Skeletal muscle satellite cell (primary cell): ENCODE data around the gene IQSEC2.

Experiments
- H3K27me3 ChIP-seq: 2 replicates; pipeline ENCODE4 v1.7.0; 2013; ENCODE audit warnings: low read length; ENCODE audit not compliant: control insufficient read depth, insufficient read depth
- H3K36me3 ChIP-seq: 2 replicates; pipeline ENCODE4 v1.7.0; 2013; ENCODE audit warnings: mild to moderate bottlenecking, control low read depth, low read length; ENCODE audit not compliant: insufficient read depth
- H3K4me1 ChIP-seq: 2 replicates; pipeline ENCODE4 v1.7.0; 2013; ENCODE audit warnings: low read length; ENCODE audit not compliant: control insufficient read depth, insufficient read depth
- H3K4me2 ChIP-seq: 2 replicates; pipeline ENCODE4 v1.7.0; 2013; ENCODE audit warnings: mild to moderate bottlenecking, low read length
- H3K4me3 ChIP-seq: 2 replicates; pipeline ENCODE4 v1.7.0; 2013; ENCODE audit warnings: low read length
- H3K9ac ChIP-seq: 2 replicates; pipeline ENCODE4 v1.7.0; 2013; ENCODE audit warnings: mild to moderate bottlenecking, low read depth, low read length, moderate library complexity
- H3K9me3 ChIP-seq: replicated peaks from 2 replicates; pipeline ENCODE4 v1.7.0; 2013; ENCODE audit warnings: mild to moderate bottlenecking, control low read depth, low read length

Gene IQSEC2

DNA sequence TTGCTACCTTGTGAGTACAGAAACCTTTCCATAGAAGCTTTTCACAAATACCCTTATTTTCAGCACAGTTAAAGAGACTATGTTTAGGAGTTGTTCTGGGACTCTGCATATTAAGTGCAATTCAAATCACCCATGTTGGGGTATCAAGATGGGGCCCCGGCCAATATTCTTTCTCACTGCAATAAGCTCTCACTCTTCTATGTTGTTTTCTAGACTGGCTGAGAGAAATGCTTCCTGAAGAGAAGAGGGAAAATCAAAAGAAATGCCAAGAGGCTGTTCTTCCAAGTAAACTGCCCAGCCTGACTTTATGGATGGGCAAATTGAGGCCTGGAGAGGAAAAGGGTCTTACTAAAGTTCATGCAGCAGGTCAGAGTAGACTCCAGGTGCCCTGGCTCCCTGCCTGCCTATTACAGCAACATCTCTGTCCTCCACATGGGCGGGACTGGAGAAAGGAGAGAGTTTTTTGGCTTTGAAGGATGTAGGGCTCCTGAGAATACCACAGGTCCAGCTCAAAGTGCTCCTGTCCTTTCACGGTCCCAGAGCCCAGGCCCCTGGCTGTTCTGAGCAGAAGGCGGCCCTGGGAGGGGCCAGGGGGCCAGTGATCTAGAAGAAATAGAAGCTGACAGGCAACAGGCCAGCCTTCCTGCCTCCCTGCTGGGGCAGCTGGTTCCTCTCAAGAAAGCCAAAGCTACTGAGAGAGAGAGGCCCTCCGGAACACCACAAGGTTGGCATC is 745 bp upstream of the IQSEC2 start:
- H3K9ac ChIP-seq = peak overlapping the region; percentile 72
- H3K27me3 ChIP-seq = peaks cover 18% of the 10 kb centered on the region
- H3K4me2 ChIP-seq = peak overlapping the region; percentile 79
- no peaks in the 10 kb centered on the region for H3K36me3 ChIP-seq
- H3K9me3 ChIP-seq = no peaks in the 10 kb centered on the region
- peaks cover 20% of the 10 kb centered on the region for H3K4me1 ChIP-seq
- no peak overlapping the region for H3K4me3 ChIP-seq

- Histone ChIP-seq H3K36me3 (no peaks in the 10 kb centered on the region), H3K4me2 (peak overlapping the region; percentile 79), H3K27me3 (peaks cover 18% of the 10 kb centered on the region), H3K4me3 (peak overlapping the region; percentile 60), H3K4me1 (peaks cover 18% of the 10 kb centered on the region), H3K9ac (peak overlapping the region; percentile 72), H3K9me3 (no peaks in the 10 kb centered on the region)
Observed at GRCh38 chrX:53280331-53281320, 758 bp downstream of the IQSEC2 start.

DNA sequence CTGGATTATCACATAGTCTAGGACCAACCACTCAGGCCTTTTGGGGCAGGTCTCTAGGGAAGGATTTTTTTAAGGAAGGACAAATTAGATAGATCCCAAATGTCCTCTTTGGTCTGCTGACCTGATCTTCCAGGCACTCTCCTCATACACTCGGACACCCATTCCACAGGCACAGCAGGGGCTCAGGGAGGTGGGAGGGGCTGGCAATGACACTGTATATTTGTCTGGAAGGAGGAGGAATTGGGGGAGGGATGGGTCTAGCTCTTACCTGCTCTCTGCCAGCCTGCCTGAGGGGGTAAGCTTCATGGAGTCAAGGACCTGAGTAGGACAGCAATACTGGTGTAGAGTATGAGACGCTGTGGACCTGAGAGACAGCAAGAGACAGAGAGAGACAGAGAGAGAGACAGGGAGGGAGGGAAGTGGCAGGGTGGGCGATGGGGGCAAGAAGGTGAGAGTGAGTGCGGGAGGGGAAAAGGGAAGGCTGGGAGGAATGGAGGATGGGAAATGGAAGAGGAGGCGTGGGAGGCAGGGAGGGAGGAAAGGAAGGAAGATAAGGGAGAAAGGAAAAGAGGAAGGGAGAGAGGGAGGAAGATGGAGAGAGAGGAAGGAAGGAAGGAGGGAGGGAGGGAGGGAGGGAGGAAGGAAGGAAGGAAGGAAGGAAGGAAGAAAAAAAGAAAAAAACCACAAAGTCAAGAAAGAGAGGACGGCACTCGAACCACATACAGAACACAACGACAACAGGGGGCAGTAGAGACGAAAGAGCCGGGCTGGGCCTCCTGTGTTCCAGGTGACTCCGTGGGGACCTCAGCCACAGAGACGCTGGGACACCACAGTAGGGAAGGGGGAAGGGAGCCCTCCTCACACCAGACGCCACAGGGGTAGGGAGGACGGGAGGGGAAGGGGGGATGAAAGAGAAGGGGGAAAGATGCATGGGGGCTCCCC is 1.8 kb downstream of the IQSEC2 start:
- peak overlapping the region; percentile 60 for H3K4me3 ChIP-seq

DNA sequence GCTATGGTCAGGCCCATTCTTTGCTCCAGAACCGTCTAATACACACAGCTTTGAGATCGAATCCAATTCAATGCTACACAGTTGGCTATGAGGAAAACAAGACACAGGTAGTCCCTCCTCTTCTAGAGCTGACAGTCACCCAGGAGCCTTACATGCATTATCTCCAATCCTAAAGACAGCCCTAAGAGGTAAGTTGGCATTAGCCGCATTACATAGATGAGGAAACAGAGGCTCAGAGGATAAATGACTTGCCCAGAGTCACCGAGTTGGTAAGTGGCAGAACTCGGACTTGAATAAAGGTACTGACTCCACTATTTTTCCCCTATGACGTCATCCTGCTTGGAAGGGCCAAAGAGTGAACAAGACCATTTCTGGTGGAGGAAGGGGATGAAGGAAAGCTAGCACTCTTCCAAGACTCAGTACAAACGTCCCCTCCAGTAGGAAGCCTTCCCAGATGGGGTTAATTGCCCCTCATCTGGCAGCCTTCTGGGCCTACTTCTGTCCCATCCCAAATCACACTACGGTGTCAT is 8.5 kb downstream of the IQSEC2 start:
- Histone ChIP-seq H3K36me3 (no peaks in the 10 kb centered on the region), H3K4me2 (no peak overlapping the region), H3K4me1 (no peaks in the 10 kb centered on the region), H3K9ac (no peak overlapping the region), H3K27me3 (peaks cover 41% of the 10 kb centered on the region), H3K4me3 (no peak overlapping the region), H3K9me3 (no peaks in the 10 kb centered on the region)

More for the DNA sequence above, 1.8 kb downstream of the IQSEC2 start:
- H3K9ac ChIP-seq = no peak overlapping the region
- H3K36me3 ChIP-seq = no peaks in the 10 kb centered on the region
- H3K4me2 ChIP-seq = peak overlapping the region; percentile 79
- peaks cover 18% of the 10 kb centered on the region for H3K4me1 ChIP-seq
- H3K27me3 ChIP-seq = peaks cover 22% of the 10 kb centered on the region
- no peaks in the 10 kb centered on the region for H3K9me3 ChIP-seq

- no peaks in the 10 kb centered on the region for H3K36me3 ChIP-seq
- H3K27me3 ChIP-seq = peaks cover 35% of the 10 kb centered on the region
- H3K4me3 ChIP-seq = no peak overlapping the region
- no peak overlapping the region for H3K9ac ChIP-seq
- H3K4me1 ChIP-seq = peaks cover 22% of the 10 kb centered on the region
- no peaks in the 10 kb centered on the region for H3K9me3 ChIP-seq
- H3K4me2 ChIP-seq = no peak overlapping the region
Observed at GRCh38 chrX:53269536-53270107, 11.8 kb downstream of the IQSEC2 start.

DNA sequence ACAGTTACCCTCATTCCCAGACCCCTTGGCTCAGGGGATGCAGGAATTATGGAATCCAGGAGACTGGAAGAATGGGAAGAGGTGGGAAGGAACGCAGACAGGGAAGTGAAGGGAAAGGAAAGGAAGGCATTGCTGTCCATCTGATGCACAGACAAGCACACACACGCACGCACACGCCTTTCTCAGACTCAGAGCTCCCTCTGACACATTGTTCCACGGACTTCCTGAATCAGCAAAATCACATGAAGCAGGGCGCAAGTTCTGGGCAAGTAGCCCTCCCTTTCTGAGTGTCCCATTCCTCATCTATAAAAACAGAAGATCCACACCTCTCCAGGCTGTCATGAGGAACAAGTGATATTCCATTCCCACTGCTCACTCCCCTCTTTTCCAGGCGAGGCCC is 13.2 kb downstream of the IQSEC2 start:
- no peak overlapping the region for H3K4me3 ChIP-seq
- H3K4me2 ChIP-seq = no peak overlapping the region
- H3K36me3 ChIP-seq = no peaks in the 10 kb centered on the region
- no peak overlapping the region for H3K9ac ChIP-seq
- peaks cover 35% of the 10 kb centered on the region for H3K4me1 ChIP-seq
- peaks cover 33% of the 10 kb centered on the region for H3K27me3 ChIP-seq
- H3K9me3 ChIP-seq = no peaks in the 10 kb centered on the region

DNA sequence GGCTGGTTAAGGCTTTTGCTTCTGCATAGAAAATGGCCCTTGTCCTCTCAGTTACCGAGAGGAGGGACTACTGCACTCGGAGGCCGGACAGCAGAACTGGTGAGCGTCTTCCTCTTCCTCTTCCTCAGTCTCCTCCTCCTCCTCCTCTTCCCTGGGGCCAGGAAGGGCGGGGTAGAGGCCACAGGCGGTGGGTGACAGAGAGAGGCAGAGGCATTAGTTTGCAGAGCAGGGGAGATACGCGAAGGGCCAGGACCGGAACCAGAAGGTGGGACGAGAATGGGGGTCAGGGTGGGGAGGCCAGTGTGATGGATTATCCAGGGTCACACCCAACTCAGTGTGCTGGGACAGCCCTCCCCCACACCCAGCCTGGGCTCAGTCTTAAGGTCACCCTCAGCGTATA is 14.5 kb downstream of the IQSEC2 start:
- Histone ChIP-seq H3K9ac (no peak overlapping the region), H3K4me2 (no peak overlapping the region)

DNA sequence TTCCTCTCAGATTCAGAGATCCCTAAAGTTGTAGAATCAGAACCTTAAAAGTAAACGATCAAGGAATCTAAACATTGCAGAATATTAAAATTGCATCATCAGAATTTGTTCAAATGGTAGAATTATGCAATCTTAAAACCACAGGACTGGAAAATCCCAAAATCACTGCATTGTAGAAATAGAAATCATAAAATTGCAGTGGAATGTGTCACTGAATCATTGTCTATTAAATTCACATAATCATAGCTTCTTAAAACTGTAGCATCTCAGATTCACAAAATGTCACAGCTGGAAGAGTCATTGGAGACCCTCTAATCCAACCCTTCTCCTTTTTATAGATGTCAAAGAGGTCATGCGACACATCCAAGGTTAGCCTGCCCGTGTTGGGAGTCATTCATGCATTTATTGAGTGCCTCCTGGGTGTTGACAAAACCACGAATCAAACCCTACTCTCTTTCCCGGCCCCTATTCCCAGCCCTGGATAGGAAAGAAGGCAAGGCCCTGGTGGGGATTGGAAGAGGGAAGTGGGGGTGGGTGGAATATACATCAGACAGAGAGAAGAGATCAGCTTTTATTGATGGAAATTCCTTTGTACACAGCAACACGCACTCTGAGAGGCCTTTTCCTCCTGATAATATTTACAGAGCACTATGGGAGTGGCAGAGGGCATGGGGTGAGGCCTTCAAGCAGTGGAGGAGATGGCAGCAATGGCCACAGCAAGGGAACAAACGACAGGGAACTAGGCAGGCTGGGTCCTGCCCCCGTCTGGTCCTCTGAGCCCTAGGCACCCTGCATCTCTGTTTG is 15.4 kb downstream of the IQSEC2 start:
- Histone ChIP-seq H3K4me1 (peaks cover 43% of the 10 kb centered on the region), H3K36me3 (no peaks in the 10 kb centered on the region), H3K4me2 (peak overlapping the region; percentile 49), H3K27me3 (peaks cover 24% of the 10 kb centered on the region), H3K9me3 (no peaks in the 10 kb centered on the region), H3K4me3 (peak overlapping the region; percentile 3), H3K9ac (peak overlapping the region; percentile 2)

More for the DNA sequence above, 14.5 kb downstream of the IQSEC2 start:
- H3K9me3 ChIP-seq = no peaks in the 10 kb centered on the region
- no peak overlapping the region for H3K4me3 ChIP-seq
- no peaks in the 10 kb centered on the region for H3K36me3 ChIP-seq
- peaks cover 24% of the 10 kb centered on the region for H3K27me3 ChIP-seq
- H3K4me1 ChIP-seq = peaks cover 43% of the 10 kb centered on the region

DNA sequence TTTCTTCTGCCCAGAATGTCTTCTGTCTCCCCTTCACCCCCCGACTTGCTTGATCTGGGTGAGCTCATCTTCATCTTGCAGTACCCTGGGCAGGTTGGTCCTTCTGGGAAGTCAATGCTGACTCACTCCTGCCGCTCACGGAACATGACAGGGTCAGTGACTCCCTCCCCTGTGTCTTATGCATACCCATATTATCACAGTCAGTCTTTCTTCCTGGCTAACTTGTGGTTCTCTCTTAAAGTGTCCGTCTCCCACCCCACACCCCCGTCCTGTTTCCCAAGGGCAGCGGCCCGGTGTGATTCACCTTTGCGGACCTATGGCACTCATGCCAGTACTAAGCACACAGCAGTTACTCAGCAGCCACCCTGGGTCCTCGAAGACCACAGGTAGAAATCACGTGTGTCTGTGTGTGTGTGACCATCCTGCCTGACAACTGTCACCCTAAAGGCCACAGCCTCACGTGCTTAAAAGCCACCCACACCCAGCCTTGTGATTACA is 17.7 kb downstream of the IQSEC2 start:
- Histone ChIP-seq H3K4me2 (peak overlapping the region; percentile 49), H3K36me3 (no peaks in the 10 kb centered on the region), H3K4me1 (peaks cover 43% of the 10 kb centered on the region), H3K4me3 (no peak overlapping the region), H3K27me3 (peaks cover 20% of the 10 kb centered on the region), H3K9ac (no peak overlapping the region), H3K9me3 (no peaks in the 10 kb centered on the region)

- Histone ChIP-seq H3K36me3 (no peaks in the 10 kb centered on the region), H3K4me1 (peaks cover 43% of the 10 kb centered on the region), H3K27me3 (peaks cover 15% of the 10 kb centered on the region), H3K4me3 (no peak overlapping the region), H3K9ac (no peak overlapping the region), H3K4me2 (peak overlapping the region; percentile 49), H3K9me3 (no peaks in the 10 kb centered on the region)
Observed at GRCh38 chrX:53262918-53263394, 18.4 kb downstream of the IQSEC2 start.
